HG02870 (cell line): Measurements from ENCODE around the gene KLHDC3.

Experiments
- ATAC-seq: cut with Tn5 transposase; IDR thresholded peaks from one replicate; pipeline ENCODE4 v1.9.1; 2021; ENCODE audit warnings: mild to moderate bottlenecking, moderate library complexity; ENCODE audit not compliant: unreplicated experiment

The KLHDC3 gene

GRCh38 chr6:43053545-43054205 is 39.6 kb downstream of the KLHDC3 start, which contains the start of gene CUL7:
Gene CUL7, minus strand, starts transcription at chr6:43053851. Its CDS starts 1,063 bp downstream, at chr6:43052788.
- ATAC-seq, result peak; percentile 81

- no peak for ATAC-seq
Measured at GRCh38 chr6:43054206-43054943, 40.3 kb downstream of the KLHDC3 start.

GRCh38 chr6:43055966-43056365 is 41.9 kb downstream of the KLHDC3 start:
- no peak for ATAC-seq

GRCh38 chr6:43058531-43058930 is 44.5 kb downstream of the KLHDC3 start:
- no peak for ATAC-seq

GRCh38 chr6:43059168-43060033 is 45.4 kb downstream of the KLHDC3 start, which contains the start of the genes KLC4 and MRPL2:
Gene KLC4, plus strand, starts transcription at chr6:43059631. Its CDS starts 1,705 bp downstream, at chr6:43061336.
Gene MRPL2, minus strand, starts transcription at chr6:43059434. Its CDS starts 53 bp downstream, at chr6:43059381.
- ATAC-seq, result peak; percentile 90

- ATAC-seq, result no peak
Measured at GRCh38 chr6:43060034-43060754, 46.1 kb downstream of the KLHDC3 start.

- no peak for ATAC-seq
Measured at GRCh38 chr6:43060755-43061633, 46.9 kb downstream of the KLHDC3 start.

- no peak for ATAC-seq
Measured at GRCh38 chr6:43061861-43062260, 47.8 kb downstream of the KLHDC3 start.

- no peak for ATAC-seq
Measured at GRCh38 chr6:43062818-43063217, 48.8 kb downstream of the KLHDC3 start.

GRCh38 chr6:43070028-43070632 is 56.1 kb downstream of the KLHDC3 start:
- no peak for ATAC-seq
